ENCODE measurements around the gene TFAP2D. TPM values are rescaled to one million over a fixed set of nuclear protein-coding genes. Genes with fewer than 3 reads are reported as not detected.

TFAP2D gene
- not detected for total RNA-seq

- Mint-ChIP-seq H3K36me3 (ENCODE audit: low read depth) (no peaks in the 10 kb centered on the region), H3K9me3 (ENCODE audit: low read depth) (no peaks in the 10 kb centered on the region), H3K27ac (peak within 1 kb of the TSS; percentile 47), H3K4me3 (no peak within 1 kb of the TSS), H3K27me3 (peaks cover 69% of the 10 kb centered on the region), H3K4me1 (no peaks in the 10 kb centered on the region)
- ChIA-PET CTCF (interaction anchor here (0.7 kb wide), 1 partner anchor 40 kb away, joined by 3 read pairs; no protein-coding TSS in a partner anchor), POLR2A (no interaction called here)
- intact Hi-C loops (cut with DNase I, micrococcal nuclease) = no loop called here
- DNase-seq (no peak), ATAC-seq (no peak)
Measured at GRCh38 chr6:50713226-50713625, at the start of gene TFAP2D. TSS of gene TFAP2D (plus strand) at chr6:50713526. CDS start at chr6:50714056, 530 bp downstream.

- no peak for ATAC-seq
- Mint-ChIP-seq H3K9me3 (ENCODE audit: low read depth) (no peaks in the 10 kb centered on the region), H3K27ac (no peak overlapping the region), H3K4me3 (no peak overlapping the region), H3K4me1 (no peaks in the 10 kb centered on the region), H3K36me3 (ENCODE audit: low read depth) (no peaks in the 10 kb centered on the region), H3K27me3 (no peaks in the 10 kb centered on the region)
- intact Hi-C loops (cut with DNase I, micrococcal nuclease) = no loop called here
- no peak for DNase-seq
- ChIA-PET POLR2A (no interaction called here), CTCF (no interaction called here)
Measured at GRCh38 chr6:50663806-50664205, 49.5 kb upstream of the TFAP2D start.

GRCh38 chr6:50666089-50666488 lies 47.2 kb upstream of the TFAP2D start:
- no peaks in the 10 kb centered on the region for H3K27me3 Mint-ChIP-seq
- intact Hi-C loops (cut with DNase I, micrococcal nuclease) = no loop called here
- ChIA-PET CTCF (no interaction called here), POLR2A (no interaction called here)
- no peak for ATAC-seq
- no peaks in the 10 kb centered on the region for H3K4me1 Mint-ChIP-seq
- no peak for DNase-seq
- H3K36me3 Mint-ChIP-seq (ENCODE audit: low read depth) = no peaks in the 10 kb centered on the region
- H3K9me3 Mint-ChIP-seq (ENCODE audit: low read depth) = no peaks in the 10 kb centered on the region
- H3K4me3 Mint-ChIP-seq = no peak overlapping the region
- H3K27ac Mint-ChIP-seq = no peak overlapping the region

GRCh38 chr6:50681213-50681824 lies 32.0 kb upstream of the TFAP2D start:
- Mint-ChIP-seq H3K36me3 (ENCODE audit: low read depth) (no peaks in the 10 kb centered on the region), H3K4me1 (no peaks in the 10 kb centered on the region), H3K9me3 (ENCODE audit: low read depth) (peaks cover 2% of the 10 kb centered on the region), H3K27ac (no peak overlapping the region), H3K4me3 (no peak overlapping the region), H3K27me3 (peaks cover 2% of the 10 kb centered on the region)
- intact Hi-C loops (cut with DNase I, micrococcal nuclease) = no loop called here
- DNase-seq (no peak), ATAC-seq (no peak)
- POLR2A ChIA-PET = no interaction called here
- CTCF ChIA-PET = no interaction called here

GRCh38 chr6:50689210-50689609 lies 24.1 kb upstream of the TFAP2D start:
- intact Hi-C loops (cut with DNase I, micrococcal nuclease) = no loop called here
- H3K27ac Mint-ChIP-seq = no peak overlapping the region
- no peaks in the 10 kb centered on the region for H3K9me3 Mint-ChIP-seq (ENCODE audit: low read depth)
- ATAC-seq (no peak), DNase-seq (no peak)
- H3K4me1 Mint-ChIP-seq = no peaks in the 10 kb centered on the region
- ChIA-PET POLR2A (no interaction called here), CTCF (no interaction called here)
- no peak overlapping the region for H3K4me3 Mint-ChIP-seq
- no peaks in the 10 kb centered on the region for H3K27me3 Mint-ChIP-seq
- no peaks in the 10 kb centered on the region for H3K36me3 Mint-ChIP-seq (ENCODE audit: low read depth)

- no peaks in the 10 kb centered on the region for H3K4me1 Mint-ChIP-seq
- ChIA-PET CTCF (interaction anchor here (0.9 kb wide), 1 partner anchor 13 kb away, joined by 4 read pairs; no protein-coding TSS in a partner anchor), POLR2A (no interaction called here)
- no peak overlapping the region for H3K4me3 Mint-ChIP-seq
- ATAC-seq (no peak), DNase-seq (no peak)
- H3K27me3 Mint-ChIP-seq = no peaks in the 10 kb centered on the region
- no peak overlapping the region for H3K27ac Mint-ChIP-seq
- intact Hi-C loops (cut with DNase I, micrococcal nuclease) = no loop called here
- no peaks in the 10 kb centered on the region for H3K9me3 Mint-ChIP-seq (ENCODE audit: low read depth)
- no peaks in the 10 kb centered on the region for H3K36me3 Mint-ChIP-seq (ENCODE audit: low read depth)
Measured at GRCh38 chr6:50691814-50692495, 21.4 kb upstream of the TFAP2D start.

- H3K36me3 Mint-ChIP-seq (ENCODE audit: low read depth) = no peaks in the 10 kb centered on the region
Measured at GRCh38 chr6:50698546-50698945, 14.8 kb upstream of the TFAP2D start.

GRCh38 chr6:50699051-50699775 lies 14.1 kb upstream of the TFAP2D start:
- Mint-ChIP-seq H3K4me1 (no peaks in the 10 kb centered on the region), H3K27ac (no peak overlapping the region), H3K9me3 (ENCODE audit: low read depth) (no peaks in the 10 kb centered on the region), H3K36me3 (ENCODE audit: low read depth) (no peaks in the 10 kb centered on the region), H3K4me3 (no peak overlapping the region), H3K27me3 (peaks cover 5% of the 10 kb centered on the region)
- CTCF ChIA-PET = interaction anchor here (0.6 kb wide), 1 partner anchor 12 kb away, joined by 3 read pairs; no protein-coding TSS in a partner anchor
- DNase-seq = no peak
- peak; percentile 33 for ATAC-seq
- intact Hi-C loops (cut with DNase I, micrococcal nuclease) = no loop called here
- POLR2A ChIA-PET = no interaction called here

More at GRCh38 chr6:50698546-50698945, 14.8 kb upstream of the TFAP2D start:
- POLR2A ChIA-PET = no interaction called here
- ATAC-seq = no peak
- H3K27me3 Mint-ChIP-seq = peaks cover 3% of the 10 kb centered on the region
- H3K4me1 Mint-ChIP-seq = no peaks in the 10 kb centered on the region
- CTCF ChIA-PET = interaction anchor here (0.6 kb wide), 1 partner anchor 12 kb away, joined by 3 read pairs; no protein-coding TSS in a partner anchor
- no peaks in the 10 kb centered on the region for H3K9me3 Mint-ChIP-seq (ENCODE audit: low read depth)
- DNase-seq = no peak
- intact Hi-C loops (cut with DNase I, micrococcal nuclease) = no loop called here
- no peak overlapping the region for H3K4me3 Mint-ChIP-seq
- H3K27ac Mint-ChIP-seq = no peak overlapping the region

GRCh38 chr6:50706575-50706974 lies 6.8 kb upstream of the TFAP2D start:
- ATAC-seq = no peak
- ChIA-PET CTCF (no interaction called here), POLR2A (no interaction called here)

GRCh38 chr6:50707191-50707590 lies 6.1 kb upstream of the TFAP2D start:
- H3K27me3 Mint-ChIP-seq = peaks cover 52% of the 10 kb centered on the region
- POLR2A ChIA-PET = no interaction called here
- CTCF ChIA-PET = no interaction called here
- intact Hi-C loops (cut with DNase I, micrococcal nuclease) = loop anchor here in 1 of 2 experiments (5.0 kb wide), 1 partner anchor 120 kb away; no protein-coding TSS in a partner anchor
- no peak overlapping the region for H3K4me3 Mint-ChIP-seq
- no peak overlapping the region for H3K27ac Mint-ChIP-seq
- no peaks in the 10 kb centered on the region for H3K36me3 Mint-ChIP-seq (ENCODE audit: low read depth)
- no peaks in the 10 kb centered on the region for H3K4me1 Mint-ChIP-seq
- no peak for ATAC-seq
- H3K9me3 Mint-ChIP-seq (ENCODE audit: low read depth) = peaks cover 5% of the 10 kb centered on the region
- no peak for DNase-seq

More at GRCh38 chr6:50706575-50706974, 6.8 kb upstream of the TFAP2D start:
- intact Hi-C loops (cut with DNase I, micrococcal nuclease) = loop anchor here in 1 of 2 experiments (5.0 kb wide), 1 partner anchor 121 kb away; no protein-coding TSS in a partner anchor
- Mint-ChIP-seq H3K27me3 (peaks cover 45% of the 10 kb centered on the region), H3K36me3 (ENCODE audit: low read depth) (no peaks in the 10 kb centered on the region), H3K9me3 (ENCODE audit: low read depth) (peaks cover 5% of the 10 kb centered on the region), H3K4me3 (no peak overlapping the region), H3K27ac (no peak overlapping the region), H3K4me1 (no peaks in the 10 kb centered on the region)
- DNase-seq = no peak

- peaks cover 56% of the 10 kb centered on the region for H3K27me3 Mint-ChIP-seq
- ChIA-PET CTCF (no interaction called here), POLR2A (no interaction called here)
- ATAC-seq (no peak), DNase-seq (no peak)
- H3K27ac Mint-ChIP-seq = no peak overlapping the region
- peaks cover 5% of the 10 kb centered on the region for H3K9me3 Mint-ChIP-seq (ENCODE audit: low read depth)
- no peaks in the 10 kb centered on the region for H3K36me3 Mint-ChIP-seq (ENCODE audit: low read depth)
- intact Hi-C loops (cut with DNase I, micrococcal nuclease) = loop anchor here in 1 of 2 experiments (5.0 kb wide), 1 partner anchor 120 kb away; no protein-coding TSS in a partner anchor
- no peaks in the 10 kb centered on the region for H3K4me1 Mint-ChIP-seq
- no peak overlapping the region for H3K4me3 Mint-ChIP-seq
Measured at GRCh38 chr6:50707652-50708300, 5.5 kb upstream of the TFAP2D start.

Data from activated CD4-positive, alpha-beta T cell treated with anti-CD3 and anti-CD28 coated beads for 36 hours (primary cell).